ENCODE data around the gene IL16.

- no peak for TF ChIP-seq CTCF (IDR thresholded peaks at IDR 0.05; ENCODE audit: insufficient read depth, low read length, poor library complexity, severe bottlenecking)
- TF ChIP-seq EZH2phosphoT487 (conservative IDR thresholded peaks at IDR 0.05; ENCODE audit: low read length), result no peak
Observed at GRCh38 chr15:81347910-81348309, 151.2 kb downstream of the IL16 start.

Measured in SU-DHL-6 (cell line).